Urinary bladder (tissue), 2 donors: Measurements from ENCODE around the gene SIPA1L3. TPM values are rescaled to one million over a fixed set of nuclear protein-coding genes. Genes with fewer than 3 reads are reported as not detected.

ENCODE experiments used
- polyA plus RNA-seq: library from polyadenylated mRNA; stranded (reverse); fragments of 200-250 nt; gene quantifications from one replicate; pipeline ENCODE4 v1.2.3, GENCODE V29; 2013
- small RNA-seq: library from RNA; depleted of rRNA; stranded (forward); fragments of <200 nt; gene quantifications from one replicate; pipeline ENCODE3, GENCODE V24; 2014
- total RNA-seq: library from RNA; depleted of rRNA; stranded (reverse); fragments of >200 nt; gene quantifications from one replicate; pipeline ENCODE4 v1.2.3, GENCODE V29; 2014
- donor health status: healthy.

Gene SIPA1L3
- total and polyA plus RNA-seq, 2 donors: 6.2 to 11.5 TPM

Small RNAs within 50 kb of the gene (small RNA-seq; reads per million reads assigned to genes)
- gene RN7SL663P: not detected

Other genes with a start within 250 kb of the SIPA1L3 start
- gene ZNF607, start 187.4 kb upstream of the SIPA1L3 start, total RNA-seq: 14.0 TPM
- 3.8 TPM for gene ZNF607, start 187.4 kb upstream of the SIPA1L3 start, polyA plus RNA-seq
- 25.7 TPM for gene ZNF573, start 127.6 kb upstream of the SIPA1L3 start, total RNA-seq
- gene ZNF573, start 127.6 kb upstream of the SIPA1L3 start, polyA plus RNA-seq: 4.4 TPM
- not detected for gene WDR87, start 614 bp upstream of the SIPA1L3 start, total RNA-seq
- gene WDR87, start 614 bp upstream of the SIPA1L3 start, polyA plus RNA-seq: not detected